Measurements from ENCODE around the gene AGPAT3.

Gene AGPAT3

DNA sequence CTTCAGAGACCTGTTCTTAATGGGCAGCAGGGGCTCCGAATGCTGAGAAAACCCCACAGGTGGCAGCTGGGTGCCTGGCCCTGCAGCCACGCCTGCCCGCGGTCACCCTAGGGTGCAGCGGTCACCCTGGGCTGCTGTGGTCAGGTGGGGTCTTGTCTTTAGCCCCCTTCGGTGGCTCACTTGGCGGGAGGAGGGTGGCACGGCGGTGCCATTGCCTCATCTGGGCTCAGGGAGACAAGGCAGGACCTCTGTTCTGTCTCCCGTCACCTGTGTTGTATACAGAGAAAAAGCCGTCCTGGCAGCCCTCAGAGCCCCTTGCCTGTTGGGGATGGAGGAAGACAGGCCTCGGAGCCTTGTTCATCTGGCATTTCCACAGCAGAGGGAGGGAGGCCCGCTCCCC is 77.6 kb downstream of the AGPAT3 start:
- no peak for DNase-seq (ENCODE audit: low read depth, low spot score)
- CTCF ChIA-PET: interaction anchor here (1.4 to 4.9 kb wide), 3 partner anchors 11 to 132 kb away, joined by 5 to 29 read pairs (median 24); no protein-coding TSS in a partner anchor
- TF ChIP-seq, protein P1, sequence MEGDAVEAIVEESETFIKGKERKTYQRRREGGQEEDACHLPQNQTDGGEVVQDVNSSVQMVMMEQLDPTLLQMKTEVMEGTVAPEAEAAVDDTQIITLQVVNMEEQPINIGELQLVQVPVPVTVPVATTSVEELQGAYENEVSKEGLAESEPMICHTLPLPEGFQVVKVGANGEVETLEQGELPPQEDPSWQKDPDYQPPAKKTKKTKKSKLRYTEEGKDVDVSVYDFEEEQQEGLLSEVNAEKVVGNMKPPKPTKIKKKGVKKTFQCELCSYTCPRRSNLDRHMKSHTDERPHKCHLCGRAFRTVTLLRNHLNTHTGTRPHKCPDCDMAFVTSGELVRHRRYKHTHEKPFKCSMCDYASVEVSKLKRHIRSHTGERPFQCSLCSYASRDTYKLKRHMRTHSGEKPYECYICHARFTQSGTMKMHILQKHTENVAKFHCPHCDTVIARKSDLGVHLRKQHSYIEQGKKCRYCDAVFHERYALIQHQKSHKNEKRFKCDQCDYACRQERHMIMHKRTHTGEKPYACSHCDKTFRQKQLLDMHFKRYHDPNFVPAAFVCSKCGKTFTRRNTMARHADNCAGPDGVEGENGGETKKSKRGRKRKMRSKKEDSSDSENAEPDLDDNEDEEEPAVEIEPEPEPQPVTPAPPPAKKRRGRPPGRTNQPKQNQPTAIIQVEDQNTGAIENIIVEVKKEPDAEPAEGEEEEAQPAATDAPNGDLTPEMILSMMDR (IDR thresholded peaks at IDR 0.05; ENCODE audit: insufficient read depth, low read length, missing control alignments): no peak
- no peak overlapping the region for H3K4me3 ChIP-seq (ENCODE audit: low read depth, low read length)
- POLR2A ChIA-PET: no interaction called here

DNA sequence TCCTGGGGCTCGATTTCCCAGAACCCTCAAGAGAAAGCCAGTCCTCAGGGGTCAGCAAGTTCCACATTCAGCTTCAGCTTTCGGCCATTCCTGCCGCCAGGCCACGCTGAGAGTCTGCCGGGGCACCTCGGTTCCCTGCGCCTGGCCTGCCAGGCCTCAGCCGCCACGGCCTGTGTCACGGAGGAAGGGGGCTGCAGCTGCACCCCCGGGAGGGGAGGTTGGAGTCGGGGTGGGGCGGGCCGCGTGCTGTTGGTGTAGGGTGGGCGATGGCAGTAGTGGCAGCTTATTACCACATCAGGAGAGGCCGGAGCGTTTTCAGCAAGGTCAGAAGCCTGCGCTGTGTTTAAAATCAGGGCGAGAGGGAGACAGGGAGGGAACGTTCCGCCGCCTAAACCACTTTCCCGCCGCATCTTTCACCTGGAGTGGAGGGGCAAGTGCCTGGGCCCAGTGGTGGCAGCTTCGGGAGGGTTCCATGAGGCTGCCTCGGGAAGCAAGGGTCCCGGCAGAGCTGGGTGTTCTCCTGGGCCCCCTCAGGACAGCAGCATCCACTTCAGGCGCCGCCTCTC is 78.6 kb downstream of the AGPAT3 start:
- CTCF ChIA-PET: no interaction called here
- POLR2A ChIA-PET: no interaction called here
- no peak for DNase-seq (ENCODE audit: low read depth, low spot score)

GRCh38 chr21:43944078-43944633 is 79.1 kb downstream of the AGPAT3 start:
- no peak overlapping the region for H3K4me3 ChIP-seq (ENCODE audit: low read depth, low read length)
- TF ChIP-seq, protein P1 (IDR thresholded peaks at IDR 0.05; ENCODE audit: insufficient read depth, low read length, missing control alignments): no peak
- DNase-seq (ENCODE audit: low read depth, low spot score): no peak
- ChIA-PET CTCF (no interaction called here), POLR2A (no interaction called here)

More for the DNA sequence above, 78.6 kb downstream of the AGPAT3 start:
- no peak overlapping the region for H3K4me3 ChIP-seq (ENCODE audit: low read depth, low read length)
- TF ChIP-seq, protein P1 (IDR thresholded peaks at IDR 0.05; ENCODE audit: insufficient read depth, low read length, missing control alignments): no peak

DNA sequence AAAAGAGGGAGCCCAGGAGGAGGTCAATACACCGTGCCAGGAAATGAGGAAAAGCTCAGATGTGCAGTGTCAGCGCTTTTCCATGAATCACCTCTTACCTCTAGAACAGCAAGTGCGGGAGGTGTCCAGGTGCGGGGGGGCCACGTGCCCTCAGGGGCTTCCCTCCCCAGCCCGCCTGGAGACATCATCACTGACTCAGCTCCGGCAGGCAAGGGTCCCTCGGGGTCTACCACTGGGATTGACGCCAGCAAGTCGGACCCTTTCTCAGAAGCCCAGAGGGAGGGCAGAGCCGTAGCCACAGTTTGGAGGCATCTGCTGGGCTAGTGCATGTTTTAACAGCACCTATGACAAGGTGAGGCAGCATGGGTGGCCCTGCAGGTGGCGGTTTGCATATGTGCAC is 79.7 kb downstream of the AGPAT3 start:
- ChIA-PET POLR2A (no interaction called here), CTCF (no interaction called here)
- H3K4me3 ChIP-seq (ENCODE audit: low read depth, low read length): no peak overlapping the region
- DNase-seq (ENCODE audit: low read depth, low spot score): no peak
- TF ChIP-seq, protein P1 (IDR thresholded peaks at IDR 0.05; ENCODE audit: insufficient read depth, low read length, missing control alignments): no peak

DNA sequence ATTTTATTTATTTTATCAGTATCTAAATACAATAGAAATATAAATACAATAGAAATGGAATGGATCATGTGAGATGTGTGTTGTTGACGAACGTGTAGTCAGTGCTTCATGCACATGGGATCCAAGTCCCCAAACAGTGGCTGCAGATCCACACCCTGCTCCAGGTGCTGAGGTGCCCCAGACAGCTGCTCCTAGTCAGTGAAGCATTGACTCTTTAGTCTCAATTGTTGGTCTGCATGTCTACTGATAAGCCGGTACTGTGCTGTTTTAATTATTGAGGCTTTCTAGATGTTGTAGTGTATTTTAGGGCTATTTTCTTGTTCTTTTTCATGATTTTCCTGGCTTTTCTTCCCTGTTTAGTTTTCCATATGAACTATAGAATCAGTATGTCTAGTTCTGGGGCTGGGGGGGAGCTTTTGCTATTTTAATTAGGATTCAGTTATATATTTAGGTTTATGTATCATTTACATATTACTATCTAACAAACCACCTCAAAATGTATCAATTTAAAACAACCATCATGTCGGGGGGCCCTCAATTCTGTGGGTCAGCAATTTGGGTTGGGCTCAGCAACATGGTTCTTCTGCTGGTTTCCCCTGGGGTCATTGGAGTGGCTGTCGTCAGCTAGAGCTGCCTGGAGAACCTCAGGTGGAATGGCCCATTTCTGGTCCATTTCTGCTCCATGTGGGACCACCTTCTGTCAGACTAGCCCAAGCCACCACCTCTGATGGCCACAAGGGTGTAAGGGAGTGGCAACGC is 83.9 kb downstream of the AGPAT3 start:
- no peak for DNase-seq (ENCODE audit: low read depth, low spot score)
- ChIA-PET POLR2A (no interaction called here), CTCF (interaction anchor here (1.4 to 3.4 kb wide), 4 partner anchors 8 to 26 kb away, joined by 3 to 23 read pairs (median 4); no protein-coding TSS in a partner anchor)
- H3K4me3 ChIP-seq (ENCODE audit: low read depth, low read length): no peak overlapping the region
- TF ChIP-seq, protein P1 (IDR thresholded peaks at IDR 0.05; ENCODE audit: insufficient read depth, low read length, missing control alignments): no peak

DNA sequence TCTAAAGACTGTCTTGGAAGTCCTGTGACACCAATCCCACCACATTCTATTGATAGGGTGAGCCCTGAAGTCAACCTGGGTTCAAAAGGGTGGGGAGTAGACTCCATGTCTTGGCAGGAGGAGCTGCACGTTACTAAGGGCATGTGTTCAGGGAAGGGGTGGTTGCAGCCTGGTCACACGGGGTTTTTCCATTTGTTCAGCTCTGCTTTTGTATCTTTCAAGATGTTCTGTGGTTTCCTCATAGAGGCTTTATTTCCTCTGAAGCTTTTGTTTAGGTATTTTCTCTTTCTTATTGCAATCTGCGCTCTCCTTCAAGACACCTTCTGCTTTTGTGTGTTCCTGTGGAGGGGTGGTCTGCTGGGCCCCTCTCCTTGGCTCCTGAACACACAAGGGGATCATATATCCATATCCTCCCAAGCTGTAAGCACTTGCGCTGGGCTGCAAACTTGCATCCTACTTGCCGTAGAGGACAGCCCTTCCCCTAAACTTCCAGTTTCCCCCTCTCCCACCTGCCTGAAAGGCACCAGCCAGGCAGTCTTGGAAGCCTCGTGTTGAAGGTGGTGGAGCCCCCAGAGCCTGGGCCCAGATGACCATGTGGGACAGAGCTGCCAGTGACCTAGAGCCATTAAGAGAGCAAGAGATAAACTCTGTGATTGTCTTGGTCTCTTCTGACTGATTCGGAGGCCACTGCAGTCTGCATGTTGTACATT is 84.6 kb downstream of the AGPAT3 start:
- no peak for DNase-seq (ENCODE audit: low read depth, low spot score)
- TF ChIP-seq, protein P1 (IDR thresholded peaks at IDR 0.05; ENCODE audit: insufficient read depth, low read length, missing control alignments): no peak
- CTCF ChIA-PET: interaction anchor here (1.4 to 3.4 kb wide), 4 partner anchors 9 to 26 kb away, joined by 3 to 23 read pairs (median 4); no protein-coding TSS in a partner anchor
- H3K4me3 ChIP-seq (ENCODE audit: low read depth, low read length): no peak overlapping the region
- POLR2A ChIA-PET: no interaction called here
